Small intestine (tissue), 7 donors: ENCODE data around the gene NR3C1. TPM values are rescaled to one million over a fixed set of nuclear protein-coding genes. Genes with fewer than 3 reads are reported as not detected.
A peak's percentile ranks its signal among the peaks of the same experiment; 100 is the strongest.

Experiments used
- DNase-seq, 2 donors: peaks; one replicate each; pipeline versions ENCODE4 v3.0.0 to v3.0.0-alpha.2; 2013
- FAIRE-seq: peaks from 2 replicates; lab custom pipeline; 2012; peaks lifted over from hg19 to GRCh38; lab: Jason Lieb, UNC
- H3K27ac ChIP-seq, 3 donors: one replicate each; pipeline ENCODE4 v1.5.1; 2013; ENCODE audit warnings: low read length in 2 of 3, mild to moderate bottlenecking in 2 of 3, control low read depth in 1 of 3, inconsistent platforms in 1 of 3, low read depth in 1 of 3, moderate library complexity in 1 of 3
- H3K27me3 ChIP-seq, 3 donors: one replicate each; pipeline ENCODE4 v1.6.1; 2013; ENCODE audit warnings: low read length in 3 of 3, inconsistent platforms in 1 of 3; ENCODE audit not compliant: control insufficient read depth in 3 of 3, insufficient read depth in 3 of 3
- H3K36me3 ChIP-seq, 3 donors: one replicate each; pipeline ENCODE4 v1.6.1; 2013; ENCODE audit warnings: low read length in 3 of 3, inconsistent platforms in 1 of 3, low read depth in 1 of 3, mild to moderate bottlenecking in 1 of 3, moderate library complexity in 1 of 3; ENCODE audit not compliant: control insufficient read depth in 3 of 3, insufficient read depth in 2 of 3
- H3K4me1 ChIP-seq, 3 donors: one replicate each; pipeline ENCODE4 v1.6.1; 2013; ENCODE audit warnings: low read length in 2 of 3, inconsistent platforms in 1 of 3, low read depth in 1 of 3, mild to moderate bottlenecking in 1 of 3, moderate library complexity in 1 of 3; ENCODE audit not compliant: control insufficient read depth in 3 of 3, insufficient read depth in 2 of 3
- H3K4me3 ChIP-seq, 3 donors: one replicate each; pipeline ENCODE4 v1.5.1; 2013; ENCODE audit warnings: low read length in 3 of 3, control low read depth in 1 of 3, inconsistent platforms in 1 of 3, low read depth in 1 of 3, mild to moderate bottlenecking in 1 of 3, moderate library complexity in 1 of 3
- H3K9me3 ChIP-seq, 2 donors: one replicate each; pipeline ENCODE4 v1.6.1; 2013; ENCODE audit warnings: low read depth in 1 of 2, low read length in 1 of 2; ENCODE audit not compliant: control insufficient read depth in 2 of 2, insufficient read depth in 1 of 2
- WGBS, 3 donors: extraction: QIAGEN DNeasy Blood & Tissue Kit; methylation state at CpG; one replicate each; pipeline ENCODE4 v1.1.7; 2013; 5-methylcytosine and 5-hydroxymethylcytosine counted together
- polyA plus RNA-seq, 4 donors: library from polyadenylated mRNA; stranded (reverse) in 3 of 4; unstranded in 1 of 4; fragments of 200-250 nt in 3 of 4; fragments of 120-200 nt in 1 of 4; gene quantifications; one replicate each; pipeline versions ENCODE4 v1.2.1 to v1.2.3, GENCODE V29; 2013
- donor health status: healthy with polysubstance abuse.
- donor health status: control.
- donor health status: control.
- donor health status: Bipolar disorder and iron deficiency.
- donor health status: healthy.

Gene NR3C1
- polyA plus RNA-seq, 4 donors = 13.7 to 32.2 (median 16.8) TPM

GRCh38 chr5:143234162-143234842, 169.2 kb downstream of the NR3C1 start:
- Histone ChIP-seq H3K9me3 (no peaks in the 10 kb centered on the region), H3K27me3 (no peaks in the 10 kb centered on the region), H3K4me1 (no peaks in the 10 kb centered on the region), H3K4me3 (no peak overlapping the region), H3K27ac (no peak overlapping the region), H3K36me3 (no peaks in the 10 kb centered on the region)
- FAIRE-seq (no peak), DNase-seq (no peak)
- 81 to 86% (median 83%) methylated on average over 9 of the region's 9 CpGs for WGBS, 3 donors

GRCh38 chr5:143233031-143233430, 170.5 kb downstream of the NR3C1 start:
- WGBS, 3 donors = 73 to 97% (median 81%) methylated on average over 2 of the region's 2 CpGs
- DNase-seq (no peak), FAIRE-seq (no peak)
- no peak overlapping the region for H3K4me3 ChIP-seq
- no peak overlapping the region for H3K27ac ChIP-seq
- no peaks in the 10 kb centered on the region for H3K36me3 ChIP-seq
- no peaks in the 10 kb centered on the region for H3K4me1 ChIP-seq
- no peaks in the 10 kb centered on the region for H3K9me3 ChIP-seq
- H3K27me3 ChIP-seq = no peaks in the 10 kb centered on the region

GRCh38 chr5:143231973-143232812, 171.3 kb downstream of the NR3C1 start:
- FAIRE-seq (no peak), DNase-seq (no peak)
- Histone ChIP-seq H3K36me3 (no peaks in the 10 kb centered on the region), H3K27me3 (no peaks in the 10 kb centered on the region), H3K27ac (no peak overlapping the region), H3K9me3 (no peaks in the 10 kb centered on the region), H3K4me1 (no peaks in the 10 kb centered on the region), H3K4me3 (no peak overlapping the region)
- 79 to 89% (median 84%) methylated on average over 7 of the region's 7 CpGs for WGBS, 3 donors

- FAIRE-seq (no peak), DNase-seq (no peak)
- Histone ChIP-seq H3K36me3 (no peaks in the 10 kb centered on the region), H3K4me3 (no peak overlapping the region), H3K27ac (no peak overlapping the region), H3K27me3 (no peaks in the 10 kb centered on the region), H3K9me3 (no peaks in the 10 kb centered on the region), H3K4me1 (no peaks in the 10 kb centered on the region)
- WGBS, 3 donors = 73 to 86% (median 77%) methylated on average over 3 of the region's 3 CpGs
These were observed 172.1 kb downstream of the NR3C1 start for GRCh38 chr5:143231416-143231815.

- no peaks in the 10 kb centered on the region for H3K9me3 ChIP-seq
- H3K27ac ChIP-seq = no peak overlapping the region
- no peak overlapping the region for H3K4me3 ChIP-seq
- H3K36me3 ChIP-seq = peaks cover 0 to 1% (median 0%) of the 10 kb centered on the region in 3 donors
- FAIRE-seq (no peak), DNase-seq (no peak)
- H3K4me1 ChIP-seq = no peaks in the 10 kb centered on the region
- no peaks in the 10 kb centered on the region for H3K27me3 ChIP-seq
- 90 to 93% (median 90%) methylated on average over 6 of the region's 6 CpGs for WGBS, 3 donors
These were observed 172.8 kb downstream of the NR3C1 start for GRCh38 chr5:143230676-143230996.

- DNase-seq (no peak), FAIRE-seq (no peak)
- H3K4me3 ChIP-seq = no peak overlapping the region
- H3K9me3 ChIP-seq = no peaks in the 10 kb centered on the region
- 55 to 68% (median 63%) methylated on average over 10 of the region's 10 CpGs for WGBS, 3 donors
- H3K27me3 ChIP-seq = no peaks in the 10 kb centered on the region
- H3K27ac ChIP-seq = peak overlapping the region in 1 of 3 donors; percentile 13
- H3K36me3 ChIP-seq = peaks cover 0 to 5% (median 0%) of the 10 kb centered on the region in 3 donors
- H3K4me1 ChIP-seq = no peaks in the 10 kb centered on the region
These were observed 173.4 kb downstream of the NR3C1 start for GRCh38 chr5:143229896-143230675.

- no peaks in the 10 kb centered on the region for H3K4me1 ChIP-seq
- DNase-seq (no peak), FAIRE-seq (no peak)
- peaks cover 0 to 5% (median 0%) of the 10 kb centered on the region in 3 donors for H3K36me3 ChIP-seq
- peak overlapping the region in 1 of 3 donors; percentile 13 for H3K27ac ChIP-seq
- no peaks in the 10 kb centered on the region for H3K27me3 ChIP-seq
- 63 to 80% (median 78%) methylated on average over 8 of the region's 8 CpGs for WGBS, 3 donors
- H3K4me3 ChIP-seq = no peak overlapping the region
- H3K9me3 ChIP-seq = no peaks in the 10 kb centered on the region
These were observed 174.0 kb downstream of the NR3C1 start for GRCh38 chr5:143229426-143229895.

- Histone ChIP-seq H3K27me3 (no peaks in the 10 kb centered on the region), H3K4me1 (no peaks in the 10 kb centered on the region), H3K4me3 (no peak overlapping the region), H3K9me3 (no peaks in the 10 kb centered on the region), H3K27ac (no peak overlapping the region), H3K36me3 (peaks cover 0 to 7% (median 0%) of the 10 kb centered on the region in 3 donors)
- FAIRE-seq (no peak), DNase-seq (no peak)
- 59 to 74% (median 62%) methylated on average over 8 of the region's 8 CpGs for WGBS, 3 donors
These were observed 174.7 kb downstream of the NR3C1 start for GRCh38 chr5:143228597-143229293.
